ENCODE data around the gene PSD4. TPM values are rescaled to one million over a fixed set of nuclear protein-coding genes. Genes with fewer than 3 reads are reported as not detected.
"Not testable (repeated sequence)": the region's sequence is repeated elsewhere in the genome, so short reads cannot be mapped to it uniquely, and the experiment has no call there.

The PSD4 gene
- total RNA-seq, 4 donors from 2014 or later, result 53.8 to 102 (median 88.0) TPM

GRCh38 chr2:113232740-113233139, 59.0 kb downstream of the PSD4 start:
- Histone ChIP-seq H3K36me3 (no peaks in the 10 kb centered on the region), H3K9me3 (no peaks in the 10 kb centered on the region), H3K27me3 (no peaks in the 10 kb centered on the region), H3K4me1 (peaks cover 16% of the 10 kb centered on the region), H3K4me3 (no peak overlapping the region), H3K27ac (no peak overlapping the region)
- no peak for DNase-seq (ENCODE audit: low spot score in 2 of 2)
- TF ChIP-seq EP300 (IDR thresholded peaks at IDR 0.05) (no peak), POLR2A (IDR thresholded peaks at IDR 0.05) (no peak), POLR2AphosphoS5 (IDR thresholded peaks at IDR 0.05) (no peak)
- TF ChIP-seq, protein P1, sequence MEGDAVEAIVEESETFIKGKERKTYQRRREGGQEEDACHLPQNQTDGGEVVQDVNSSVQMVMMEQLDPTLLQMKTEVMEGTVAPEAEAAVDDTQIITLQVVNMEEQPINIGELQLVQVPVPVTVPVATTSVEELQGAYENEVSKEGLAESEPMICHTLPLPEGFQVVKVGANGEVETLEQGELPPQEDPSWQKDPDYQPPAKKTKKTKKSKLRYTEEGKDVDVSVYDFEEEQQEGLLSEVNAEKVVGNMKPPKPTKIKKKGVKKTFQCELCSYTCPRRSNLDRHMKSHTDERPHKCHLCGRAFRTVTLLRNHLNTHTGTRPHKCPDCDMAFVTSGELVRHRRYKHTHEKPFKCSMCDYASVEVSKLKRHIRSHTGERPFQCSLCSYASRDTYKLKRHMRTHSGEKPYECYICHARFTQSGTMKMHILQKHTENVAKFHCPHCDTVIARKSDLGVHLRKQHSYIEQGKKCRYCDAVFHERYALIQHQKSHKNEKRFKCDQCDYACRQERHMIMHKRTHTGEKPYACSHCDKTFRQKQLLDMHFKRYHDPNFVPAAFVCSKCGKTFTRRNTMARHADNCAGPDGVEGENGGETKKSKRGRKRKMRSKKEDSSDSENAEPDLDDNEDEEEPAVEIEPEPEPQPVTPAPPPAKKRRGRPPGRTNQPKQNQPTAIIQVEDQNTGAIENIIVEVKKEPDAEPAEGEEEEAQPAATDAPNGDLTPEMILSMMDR (IDR thresholded peaks at IDR 0.05), result no peak
- 71% methylated on average over 6 of the region's 6 CpGs for WGBS

DNA sequence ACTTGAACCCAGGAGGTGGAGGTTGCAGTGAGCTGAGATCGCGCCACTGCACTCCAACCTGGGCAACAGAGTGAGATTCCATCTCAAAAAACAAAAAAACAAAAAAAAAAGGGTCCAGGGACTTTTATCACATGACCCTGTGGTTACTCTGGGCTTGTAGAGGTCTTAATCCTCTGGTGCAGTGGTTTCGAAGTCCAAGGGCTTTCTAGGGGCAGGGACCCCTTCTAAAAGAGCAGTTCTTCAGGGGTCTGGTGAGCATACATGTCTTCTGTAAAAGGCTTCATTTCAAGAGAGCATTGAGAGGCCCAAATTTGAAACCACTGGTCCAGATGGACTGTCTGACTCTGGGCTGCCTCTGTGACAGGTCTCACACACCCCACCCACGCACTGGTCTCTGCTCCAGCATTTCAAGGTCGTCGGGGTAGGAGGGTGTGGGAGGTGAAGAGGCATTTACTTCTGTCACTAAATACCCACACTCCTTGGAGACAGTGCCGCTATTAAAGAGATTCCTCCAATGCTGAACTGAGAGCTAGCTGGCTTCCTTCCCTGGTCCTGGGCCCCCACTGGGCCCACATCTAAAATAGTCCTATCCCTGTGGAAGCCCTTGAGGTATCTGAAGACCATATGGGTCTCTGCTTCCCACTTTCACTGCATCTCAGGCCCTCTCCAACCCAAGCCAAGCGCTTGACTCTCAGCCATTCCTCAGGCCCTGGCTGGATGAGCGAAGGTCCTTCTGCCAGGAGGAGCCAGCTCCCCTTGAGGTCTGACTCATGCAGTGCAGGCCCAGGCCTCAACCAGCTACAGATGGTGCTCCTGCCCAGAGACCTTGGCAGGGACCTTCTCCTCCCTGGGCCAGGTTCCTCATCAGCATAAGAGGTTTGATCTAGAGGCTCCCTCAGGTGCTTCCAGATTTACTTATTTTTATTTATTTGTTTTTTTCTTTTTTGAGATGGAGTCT, 60.1 kb downstream of the PSD4 start:
- H3K27ac ChIP-seq, result no peak overlapping the region
- DNase-seq (ENCODE audit: low spot score in 2 of 2), result no peak
- H3K9me3 ChIP-seq, result no peaks in the 10 kb centered on the region
- no peaks in the 10 kb centered on the region for H3K27me3 ChIP-seq
- H3K36me3 ChIP-seq, result no peaks in the 10 kb centered on the region
- 80% methylated on average over 9 of the region's 9 CpGs for WGBS
- no peak overlapping the region for H3K4me3 ChIP-seq
- H3K4me1 ChIP-seq, result peaks cover 21% of the 10 kb centered on the region
- no peak for TF ChIP-seq POLR2A (IDR thresholded peaks at IDR 0.05)
- no peak for TF ChIP-seq EP300 (IDR thresholded peaks at IDR 0.05)

DNA sequence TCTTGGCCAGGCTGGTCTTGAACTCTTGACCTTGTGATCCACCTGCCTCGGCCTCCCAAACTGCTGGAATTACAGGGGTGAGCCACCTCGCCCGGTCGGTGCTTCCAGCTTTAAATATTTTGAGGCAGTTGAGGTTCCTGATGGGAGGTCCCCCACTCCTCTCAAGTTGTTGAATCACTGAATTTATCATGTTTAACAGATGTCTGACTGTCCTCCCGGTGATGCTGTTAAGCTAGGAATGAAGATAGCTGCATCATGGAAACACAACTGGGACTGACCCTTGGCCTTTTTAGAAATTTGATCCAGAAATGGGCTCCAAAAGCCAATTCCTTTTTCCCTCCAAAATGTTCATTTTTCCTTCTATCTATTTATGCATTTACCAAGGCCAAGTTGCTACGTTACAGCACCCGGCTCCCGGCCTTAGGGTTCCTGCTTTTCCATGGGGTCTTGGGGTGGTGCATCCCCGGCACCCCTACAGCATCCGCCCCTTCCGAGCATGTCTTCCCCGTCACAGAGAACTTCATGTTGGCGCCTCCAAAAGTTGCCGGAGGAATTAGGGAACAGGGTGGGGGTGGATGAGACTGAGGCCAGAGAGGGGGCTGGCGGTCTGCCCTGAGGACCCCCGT, 61.1 kb downstream of the PSD4 start:
- Histone ChIP-seq H3K27ac (peak overlapping the region; percentile 79), H3K4me3 (peak overlapping the region; percentile 52), H3K27me3 (no peaks in the 10 kb centered on the region), H3K4me1 (peaks cover 28% of the 10 kb centered on the region), H3K9me3 (no peaks in the 10 kb centered on the region), H3K36me3 (no peaks in the 10 kb centered on the region)
- TF ChIP-seq, protein P1 (IDR thresholded peaks at IDR 0.05), result no peak
- TF ChIP-seq POLR2A (IDR thresholded peaks at IDR 0.05), result no peak
- no peak for TF ChIP-seq POLR2AphosphoS5 (IDR thresholded peaks at IDR 0.05)
- no peak for TF ChIP-seq EP300 (IDR thresholded peaks at IDR 0.05)
- DNase-seq (ENCODE audit: low spot score in 2 of 2), result no peak
- WGBS, result 76% methylated on average over 16 of the region's 16 CpGs

DNA sequence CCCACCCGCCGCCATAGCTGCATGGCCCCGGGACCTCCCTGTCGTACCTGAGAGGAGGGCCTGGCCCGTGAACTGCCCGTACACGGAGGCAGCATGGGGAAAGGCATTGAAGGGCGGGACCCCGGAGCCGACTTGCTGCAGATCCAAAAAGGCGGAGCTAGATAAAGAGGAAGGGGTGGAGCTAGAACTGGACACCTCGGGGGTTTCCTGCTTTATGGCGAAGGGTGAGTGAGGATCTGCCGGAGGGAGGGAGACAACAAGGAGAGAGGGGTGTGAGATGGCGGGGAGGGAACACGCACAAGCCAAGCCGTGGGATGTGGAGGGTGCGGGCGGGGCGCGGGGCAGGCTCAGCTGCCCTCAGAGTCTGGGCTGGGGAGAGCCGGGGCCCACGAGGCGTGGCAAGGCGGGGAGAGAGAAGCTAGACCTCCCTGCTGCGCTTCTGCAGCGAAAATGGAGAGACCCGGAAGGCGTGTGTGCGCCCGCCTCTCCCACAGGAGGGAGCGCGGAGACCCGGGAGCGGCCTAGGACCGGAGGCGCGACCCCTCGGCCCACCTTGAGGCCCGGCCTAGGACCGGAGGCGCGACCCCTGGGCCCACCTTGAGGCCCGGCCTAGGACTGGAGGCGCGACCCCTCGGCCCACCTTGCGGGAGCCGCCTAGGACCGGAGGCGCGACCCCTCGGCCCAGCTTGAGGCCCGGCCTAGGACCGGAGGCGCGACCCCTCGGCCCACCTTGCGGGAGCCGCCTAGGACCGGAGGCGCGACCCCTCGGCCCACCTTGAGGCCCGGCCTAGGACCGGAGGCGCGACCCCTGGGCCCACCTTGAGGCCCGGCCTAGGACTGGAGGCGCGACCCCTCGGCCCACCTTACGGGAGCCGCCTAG, 61.8 kb downstream of the PSD4 start:
- DNase-seq (ENCODE audit: low spot score in 2 of 2), result not testable (repeated sequence)

DNA sequence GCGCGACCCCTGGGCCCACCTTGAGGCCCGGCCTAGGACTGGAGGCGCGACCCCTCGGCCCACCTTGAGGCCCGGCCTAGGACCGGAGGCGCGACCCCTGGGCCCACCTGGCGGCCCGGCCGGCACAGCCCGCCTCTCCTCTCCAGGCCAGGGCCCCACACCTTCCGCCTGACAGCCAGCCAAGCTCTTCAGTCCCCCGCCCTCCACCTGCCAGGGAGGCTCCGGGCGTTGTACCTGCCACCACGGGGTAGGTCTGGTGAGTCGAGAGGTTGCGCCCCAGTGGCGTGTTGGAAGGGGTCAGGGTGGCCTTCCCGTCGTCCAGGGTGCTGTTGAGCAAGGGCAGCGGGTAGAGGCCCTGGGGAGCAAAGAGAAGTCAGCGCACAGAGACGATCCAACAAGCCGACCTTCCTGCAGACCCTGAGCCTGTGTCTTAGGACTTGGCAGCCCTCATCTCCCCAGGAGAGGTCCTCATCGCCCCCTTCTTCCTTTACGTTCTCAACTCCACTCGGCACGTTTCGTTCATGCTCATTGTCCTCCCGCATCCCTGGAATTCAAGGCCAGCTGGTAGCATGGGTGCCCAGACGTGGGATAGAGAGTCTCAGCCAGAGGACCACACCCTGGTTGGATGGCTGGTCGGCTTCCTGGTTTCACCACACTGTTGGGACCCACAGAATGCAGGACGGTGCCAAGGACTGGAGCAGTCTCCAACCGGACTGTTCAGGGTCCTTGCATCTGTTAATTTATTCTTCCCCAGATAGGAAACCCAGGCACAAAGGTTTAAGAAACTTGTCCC, 62.8 kb downstream of the PSD4 start:
- peak overlapping the region; percentile 52 for H3K4me3 ChIP-seq
- no peaks in the 10 kb centered on the region for H3K27me3 ChIP-seq
- H3K4me1 ChIP-seq, result peaks cover 41% of the 10 kb centered on the region
- no peaks in the 10 kb centered on the region for H3K36me3 ChIP-seq
- 72% methylated on average over 14 of the region's 38 CpGs for WGBS
- peak overlapping the region; percentile 79 for H3K27ac ChIP-seq
- TF ChIP-seq EP300 (IDR thresholded peaks at IDR 0.05) (no peak), POLR2A (IDR thresholded peaks at IDR 0.05) (no peak), POLR2AphosphoS5 (IDR thresholded peaks at IDR 0.05) (no peak)
- TF ChIP-seq, protein P1 (IDR thresholded peaks at IDR 0.05), result no peak
- H3K9me3 ChIP-seq, result no peaks in the 10 kb centered on the region
- no peak for DNase-seq (ENCODE audit: low spot score in 2 of 2)

More for the DNA sequence above, 61.8 kb downstream of the PSD4 start:
- H3K9me3 ChIP-seq, H3K36me3 ChIP-seq, H3K27me3 ChIP-seq: not testable (repeated sequence)
- TF ChIP-seq POLR2AphosphoS5 (IDR thresholded peaks at IDR 0.05), result peak in 1 of 3 donors; percentile 28
- TF ChIP-seq POLR2A (IDR thresholded peaks at IDR 0.05), result peak in 1 of 2 donors; percentile 63
- 67% methylated on average over 27 of the region's 74 CpGs for WGBS
- H3K4me1 ChIP-seq, result peaks cover 31% of the 10 kb centered on the region
- peak overlapping the region; percentile 79 for H3K27ac ChIP-seq
- peak overlapping the region; percentile 52 for H3K4me3 ChIP-seq
